TTC549 (cell line): ENCODE data around the gene CORT.

Experiments used
- FAIRE-seq: peaks from 2 replicates; lab custom pipeline; 2012; peaks lifted over from hg19 to GRCh38; lab: Jason Lieb, UNC

CORT gene

GRCh38 chr1:10474613-10475507 is 25.0 kb downstream of the CORT start, which contains the start of gene PEX14:
Gene PEX14 (plus strand): TSS chr1:10474950. CDS start chr1:10474967, 17 bp downstream.
- FAIRE-seq, result no peak

- FAIRE-seq, result no peak
These were observed 25.7 kb downstream of the CORT start for GRCh38 chr1:10475510-10475909.

GRCh38 chr1:10479296-10479695 is 29.5 kb downstream of the CORT start:
- FAIRE-seq, result no peak

DNA sequence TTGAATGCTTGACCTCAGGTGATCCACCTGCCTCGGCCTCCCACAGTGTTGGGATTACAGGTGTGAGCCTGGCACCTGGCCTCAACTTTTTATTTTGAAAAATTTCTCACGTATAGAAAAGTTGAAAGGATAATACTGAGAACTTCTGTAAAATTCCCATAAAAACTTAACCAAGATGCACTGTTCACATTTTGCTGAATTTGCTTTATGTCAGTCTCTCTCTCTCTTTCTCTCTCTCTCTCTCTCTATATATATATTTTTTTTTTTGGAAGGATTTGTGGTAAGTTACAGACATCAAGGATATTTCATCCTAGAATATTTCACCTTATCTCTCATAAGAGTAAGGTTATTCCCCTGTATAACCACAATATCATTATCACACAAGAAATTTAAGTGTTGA is 30.8 kb downstream of the CORT start:
- no peak for FAIRE-seq

- no peak for FAIRE-seq
These were observed 34.7 kb downstream of the CORT start for GRCh38 chr1:10484521-10484920.

DNA sequence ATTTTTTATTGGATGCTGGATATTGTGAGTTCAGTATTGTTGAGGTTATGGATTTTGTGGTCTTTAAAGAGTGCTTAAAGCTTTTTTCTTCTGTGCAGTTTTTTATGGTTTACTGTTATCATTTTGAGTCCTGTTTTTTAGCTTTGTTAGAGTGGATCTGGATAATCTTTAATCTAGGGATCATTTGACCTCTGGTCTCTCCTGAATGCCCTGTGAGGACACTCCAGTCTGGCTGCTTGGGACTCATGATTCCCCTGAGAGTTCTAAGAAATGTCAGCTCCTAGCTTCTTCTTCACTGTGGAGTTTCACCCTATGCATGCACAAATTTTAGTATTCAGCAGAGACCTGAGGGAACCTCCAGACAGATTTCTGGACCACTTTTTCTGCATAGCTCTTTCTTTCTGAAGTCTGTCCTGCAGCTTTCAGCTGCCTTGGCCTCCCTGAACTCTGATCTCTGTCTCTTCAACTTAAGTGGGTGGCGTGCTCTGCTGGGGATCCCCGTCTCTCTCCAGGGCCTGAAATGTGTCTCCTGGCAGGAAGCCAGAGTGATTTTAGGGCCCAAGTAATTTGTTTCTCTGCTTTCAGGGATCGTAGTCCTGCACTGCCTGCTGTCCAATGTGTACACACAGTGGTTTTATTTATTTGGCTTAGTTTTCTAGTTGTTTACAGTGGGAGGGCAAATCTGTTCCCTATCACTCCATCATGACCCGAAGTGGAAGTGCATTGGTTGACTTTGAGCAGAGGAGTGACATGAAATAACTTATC is 39.6 kb downstream of the CORT start:
- FAIRE-seq, result no peak

DNA sequence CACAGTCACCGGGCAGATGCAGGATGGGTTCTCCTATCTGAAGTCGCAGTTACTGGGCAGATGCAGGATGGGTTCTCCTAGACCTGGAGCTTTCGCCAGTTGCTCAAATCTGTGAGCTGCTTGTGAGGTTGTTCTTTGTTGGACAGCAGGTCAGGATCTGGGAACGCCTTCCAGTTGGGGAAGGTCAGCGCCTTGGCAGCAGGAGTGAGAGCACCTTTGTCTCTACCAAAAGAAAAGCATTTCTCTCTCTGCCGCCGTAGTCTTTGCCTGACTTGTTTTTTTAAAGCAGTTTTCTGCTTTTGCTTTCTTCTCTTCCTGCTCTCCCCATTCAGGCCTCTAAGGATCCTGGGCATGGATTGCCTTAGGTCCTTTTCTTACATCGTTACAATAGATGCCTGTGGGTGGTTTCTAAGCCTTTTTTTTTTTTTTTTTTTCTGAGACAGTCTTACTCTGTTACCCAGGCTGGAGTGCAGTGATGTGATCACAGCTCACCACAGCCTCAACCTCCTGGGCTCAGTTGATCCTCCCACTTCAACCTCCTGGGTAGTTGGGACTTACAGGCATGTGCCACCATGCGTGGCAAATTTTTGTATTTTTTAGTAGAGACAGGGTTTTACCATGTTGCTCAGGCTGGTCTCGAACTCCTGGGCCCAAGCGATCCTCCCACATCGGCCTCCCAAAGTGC is 40.6 kb downstream of the CORT start:
- FAIRE-seq, result no peak

DNA sequence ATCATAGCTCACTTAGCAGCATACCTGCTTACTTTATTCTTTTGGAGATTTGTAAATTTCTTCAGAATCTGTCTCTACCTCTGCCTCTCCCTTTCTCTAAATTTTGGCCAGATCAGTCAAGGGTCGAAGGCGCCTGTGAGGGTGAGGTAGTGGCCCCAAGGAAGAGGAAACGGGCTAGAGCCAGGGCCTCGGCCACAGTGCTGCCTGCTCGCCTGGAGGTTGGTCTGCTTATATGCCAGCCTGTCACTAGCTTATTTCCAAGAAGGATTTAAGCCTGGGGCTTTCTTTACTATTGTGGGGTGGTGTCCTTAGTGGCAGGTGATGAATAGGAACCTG is 44.6 kb downstream of the CORT start:
- no peak for FAIRE-seq

DNA sequence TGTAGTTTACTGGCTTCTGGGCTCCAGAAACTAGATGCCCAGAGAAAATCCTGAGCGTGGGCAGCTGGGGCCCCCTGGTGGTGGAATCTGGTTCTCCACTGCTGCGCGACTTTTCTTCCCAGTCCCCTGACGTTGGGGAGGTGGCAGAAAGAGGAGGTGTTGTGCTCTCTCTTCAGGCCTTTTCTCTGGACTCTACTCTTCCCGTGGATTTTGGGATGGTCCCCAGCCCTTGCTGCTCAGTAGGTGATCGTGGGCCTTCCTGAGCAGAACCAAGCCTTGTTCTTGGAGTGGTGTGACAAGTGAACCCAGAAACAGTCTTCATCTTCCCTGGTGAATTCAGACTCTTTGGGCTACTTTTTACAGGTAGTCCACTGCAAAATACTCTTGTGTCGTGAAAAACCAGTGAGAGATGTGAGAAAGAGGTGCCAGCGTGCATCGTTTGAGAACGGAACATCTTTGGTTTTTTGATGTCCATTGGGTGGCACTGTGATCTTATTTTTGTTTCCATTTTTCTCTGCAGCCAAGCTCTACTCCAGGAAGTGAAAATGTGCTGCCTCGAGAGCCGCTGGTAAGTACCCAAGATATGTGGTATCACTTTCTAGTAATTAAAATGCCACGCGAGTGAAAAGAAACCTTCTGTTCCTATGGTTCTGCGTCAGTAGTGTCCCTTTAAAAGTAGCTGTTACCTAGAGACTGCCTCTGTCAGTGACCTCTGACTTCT is 45.1 kb downstream of the CORT start:
- FAIRE-seq, result no peak

DNA sequence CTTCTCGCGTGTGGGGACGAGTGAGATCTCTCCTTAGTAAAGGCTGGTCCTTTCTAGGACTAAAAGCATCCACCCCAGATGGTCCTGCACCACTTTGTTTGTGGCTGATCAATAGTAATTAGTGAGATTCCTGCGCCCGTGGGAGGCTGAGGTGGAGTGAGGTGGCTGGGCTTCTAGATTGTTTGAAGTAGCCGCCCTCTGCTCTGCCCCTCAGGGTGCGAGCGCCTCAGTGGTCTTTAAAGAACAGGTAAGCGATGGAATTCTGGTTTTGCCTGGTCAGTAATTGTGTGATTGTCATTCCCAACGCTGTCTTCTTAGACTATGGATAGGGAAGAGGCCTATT is 45.6 kb downstream of the CORT start:
- no peak for FAIRE-seq

- no peak for FAIRE-seq
These were observed 46.1 kb downstream of the CORT start for GRCh38 chr1:10495952-10496351.

DNA sequence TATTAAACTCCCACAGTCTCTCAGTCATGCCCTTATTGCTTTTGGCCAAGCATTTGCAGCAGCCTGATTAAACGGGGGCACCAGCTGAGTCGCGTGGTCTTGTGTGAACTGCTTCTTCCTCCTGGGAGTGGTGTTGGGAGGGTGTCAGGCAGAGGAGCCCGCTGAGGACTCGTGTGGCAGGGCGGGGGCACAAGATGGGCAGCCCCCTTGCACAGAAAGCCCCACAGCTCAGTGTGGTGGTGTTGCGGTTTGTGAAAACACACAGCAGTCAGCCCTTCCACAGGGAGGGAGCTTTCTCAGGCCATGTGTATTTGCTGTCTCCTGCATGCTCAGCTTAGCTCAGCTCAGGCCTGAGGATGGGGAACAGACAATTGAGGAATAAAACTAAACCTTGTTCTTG is 47.3 kb downstream of the CORT start:
- FAIRE-seq, result no peak

DNA sequence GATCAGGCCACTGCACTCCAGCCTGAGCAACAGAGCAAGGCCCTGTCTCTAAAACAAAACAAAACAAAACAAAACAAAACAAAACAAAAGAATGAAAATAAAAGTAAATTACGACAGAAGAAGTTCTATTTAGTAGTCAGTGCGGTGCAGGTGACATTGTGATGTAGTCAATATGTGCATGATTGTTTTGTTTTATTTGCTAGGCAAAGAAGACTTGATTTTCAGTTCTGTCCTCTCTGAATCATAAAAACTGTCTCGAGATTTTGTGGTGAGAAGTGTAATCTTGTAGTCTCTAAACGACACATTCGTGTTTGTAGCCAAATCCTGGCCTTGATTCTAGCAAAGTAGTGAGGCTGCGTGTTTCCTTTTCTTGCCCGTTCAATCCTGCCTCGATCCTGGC is 48.4 kb downstream of the CORT start:
- FAIRE-seq, result no peak
